ENCODE data around the gene CREB1.

Gene CREB1

DNA sequence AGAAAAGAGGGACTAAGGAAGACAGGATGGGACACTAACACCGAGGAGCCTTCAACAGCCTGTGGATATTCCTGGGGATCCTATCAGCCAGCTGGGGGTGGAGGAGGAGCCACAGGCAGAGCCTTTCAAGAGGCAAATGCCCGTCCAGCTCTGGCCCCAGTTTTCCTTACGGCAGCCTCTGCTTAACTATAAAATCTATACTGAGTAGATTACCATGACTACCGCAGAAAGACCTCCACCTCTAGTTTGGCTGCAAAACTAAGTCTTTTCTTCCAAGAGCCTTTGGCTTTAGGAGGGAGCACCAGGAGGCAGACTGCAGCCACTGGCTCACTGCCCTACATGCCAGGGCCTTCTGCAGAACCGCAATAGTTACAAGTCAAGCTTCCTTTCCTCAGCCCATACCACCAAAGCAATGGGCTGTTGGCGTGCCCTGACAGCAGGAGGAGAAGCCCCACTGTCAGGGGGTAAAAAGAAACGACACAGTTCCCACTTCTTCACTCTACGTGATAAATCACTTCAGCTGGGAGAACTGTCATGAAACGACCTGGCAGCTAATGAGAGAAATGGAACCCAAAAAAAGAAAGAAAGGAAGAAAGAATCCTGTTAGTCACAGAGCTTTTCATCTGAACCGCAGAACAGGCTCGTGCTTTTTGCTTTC lies 25.1 kb upstream of the CREB1 start:
- DNase-seq (ENCODE audit: low read depth): no peak

DNA sequence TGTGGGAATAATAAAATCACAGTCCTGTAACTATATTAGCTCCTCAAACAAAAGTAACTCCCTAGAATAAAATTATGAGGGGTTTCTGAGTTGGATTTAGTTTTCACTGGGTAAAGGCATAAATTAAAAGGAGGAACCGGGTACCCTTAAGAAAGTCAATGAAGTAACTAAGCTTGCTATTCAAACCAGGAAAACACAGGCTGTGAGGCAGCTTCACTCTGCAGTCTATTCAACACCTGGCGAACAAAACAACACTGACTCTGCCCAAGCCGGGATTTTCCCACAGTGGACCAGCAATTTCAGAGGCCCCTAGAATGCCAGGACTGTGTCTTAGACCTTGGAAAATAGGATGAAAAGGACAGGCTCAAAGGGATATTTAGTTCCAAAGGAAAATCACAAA lies 24.6 kb upstream of the CREB1 start:
- DNase-seq (ENCODE audit: low read depth): no peak

DNA sequence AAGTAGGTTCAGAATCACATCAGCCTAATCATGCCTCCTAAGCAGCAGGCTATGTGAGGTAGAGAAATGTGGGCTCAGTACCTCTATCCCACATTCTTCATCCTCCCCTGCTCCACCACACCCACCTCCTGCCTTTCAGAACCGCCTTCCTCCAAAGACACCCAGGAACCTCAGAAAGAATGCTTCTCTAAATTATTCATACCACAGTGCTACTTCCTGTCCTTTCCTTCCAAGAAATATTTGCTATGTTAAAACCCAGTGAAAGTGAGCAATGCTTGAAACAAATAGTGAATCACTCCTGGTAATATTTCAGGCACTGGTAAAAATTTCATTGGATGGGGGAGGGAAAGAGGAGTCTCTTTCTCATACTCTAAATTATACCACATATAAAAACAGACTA lies 24.0 kb upstream of the CREB1 start:
- DNase-seq (ENCODE audit: low read depth): no peak

DNA sequence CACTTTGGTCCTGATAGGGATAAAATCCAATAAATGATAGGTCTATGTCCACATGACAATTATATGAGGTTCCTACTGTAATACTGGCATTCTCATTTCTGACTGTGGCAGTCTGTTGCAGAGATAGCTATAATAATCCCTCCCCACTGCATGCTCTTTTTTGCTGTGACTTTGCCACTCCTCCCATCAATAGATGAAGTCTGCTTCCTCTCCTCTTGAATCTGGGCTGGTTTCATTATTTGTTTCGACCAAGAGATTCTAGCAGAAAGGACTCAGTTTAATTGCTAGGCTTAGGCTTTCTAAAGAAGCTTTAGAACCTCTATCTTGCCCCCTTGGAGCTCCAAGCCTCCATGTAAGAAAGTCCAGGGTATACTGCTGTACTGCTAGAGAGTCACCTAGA lies 23.3 kb upstream of the CREB1 start:
- DNase-seq (ENCODE audit: low read depth): no peak

DNA sequence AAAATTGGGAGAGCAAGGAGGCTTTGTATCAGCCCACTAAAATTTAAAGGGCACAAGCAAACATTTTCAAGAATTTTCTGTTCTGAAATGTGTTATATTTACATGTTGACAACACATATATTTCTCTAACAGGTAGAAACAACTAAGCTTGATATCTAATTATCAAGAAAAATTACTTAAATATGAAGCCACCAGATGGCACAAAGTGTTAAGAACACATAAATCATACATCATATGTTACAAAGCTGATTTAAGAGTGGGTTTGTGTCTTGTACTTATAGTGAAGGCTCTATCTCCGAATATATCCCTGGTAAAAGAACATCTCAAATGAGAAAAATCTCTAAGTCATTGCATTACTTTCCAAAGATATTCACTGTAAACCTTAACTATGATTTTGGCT lies 19.6 kb upstream of the CREB1 start:
- DNase-seq (ENCODE audit: low read depth): no peak

GRCh38 chr2:207511851-207512250 lies 17.9 kb upstream of the CREB1 start:
- no peak for DNase-seq (ENCODE audit: low read depth)

GRCh38 chr2:207512356-207512755 lies 17.4 kb upstream of the CREB1 start:
- no peak for DNase-seq (ENCODE audit: low read depth)

DNA sequence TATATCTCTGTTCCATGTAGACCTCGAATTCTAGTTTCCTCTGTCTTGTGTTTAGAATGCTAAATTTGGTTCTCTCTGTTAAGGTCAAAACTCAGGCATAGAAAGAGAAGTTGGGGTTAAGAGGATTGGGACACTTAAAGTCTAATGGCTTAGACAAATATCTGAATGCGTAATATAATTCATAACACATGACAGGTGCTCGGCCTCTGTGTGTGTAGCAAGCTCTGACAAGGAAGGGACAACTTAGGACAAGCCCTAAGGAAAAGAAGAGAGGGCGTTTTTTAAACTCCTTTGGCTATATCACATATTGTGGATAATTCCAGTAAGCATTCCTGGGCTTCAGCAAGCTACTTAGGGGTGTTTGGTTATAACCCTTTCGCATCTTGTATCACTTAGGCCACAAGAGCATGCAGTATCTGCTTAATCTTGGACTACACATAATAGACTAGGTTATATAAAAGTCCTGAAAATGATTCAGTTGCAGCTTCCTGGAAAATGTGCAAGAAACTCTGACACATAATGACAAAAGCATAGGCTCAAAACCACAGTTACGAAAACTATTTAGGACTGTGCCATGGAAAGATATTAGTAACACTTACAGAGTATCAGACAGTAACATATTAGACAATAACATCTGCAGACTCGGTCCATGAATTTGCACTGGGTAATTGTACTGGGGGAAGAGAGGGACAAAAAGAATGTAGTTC lies 16.1 kb upstream of the CREB1 start:
- DNase-seq (ENCODE audit: low read depth): no peak

DNA sequence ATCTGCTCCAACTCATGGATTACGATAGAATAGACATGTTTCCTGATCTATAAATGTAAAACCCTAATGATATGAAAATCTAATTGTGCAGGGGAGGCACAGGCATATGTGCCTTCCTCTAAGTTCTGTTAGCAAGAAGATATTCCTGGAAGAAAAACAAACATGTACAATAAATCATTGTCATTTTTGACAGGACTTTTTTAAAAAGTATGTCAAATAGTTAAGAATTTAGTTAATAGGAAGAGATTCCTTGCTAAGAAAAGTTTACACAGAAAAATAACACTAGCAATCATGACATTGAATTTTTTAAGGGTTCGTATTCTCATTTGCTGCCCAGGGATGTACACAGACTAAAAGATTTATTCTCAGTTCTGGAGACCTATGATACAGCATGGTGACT lies 15.3 kb upstream of the CREB1 start:
- DNase-seq (ENCODE audit: low read depth): no peak

- no peak for DNase-seq (ENCODE audit: low read depth)
Measured at GRCh38 chr2:207515671-207516070, 14.1 kb upstream of the CREB1 start.

DNA sequence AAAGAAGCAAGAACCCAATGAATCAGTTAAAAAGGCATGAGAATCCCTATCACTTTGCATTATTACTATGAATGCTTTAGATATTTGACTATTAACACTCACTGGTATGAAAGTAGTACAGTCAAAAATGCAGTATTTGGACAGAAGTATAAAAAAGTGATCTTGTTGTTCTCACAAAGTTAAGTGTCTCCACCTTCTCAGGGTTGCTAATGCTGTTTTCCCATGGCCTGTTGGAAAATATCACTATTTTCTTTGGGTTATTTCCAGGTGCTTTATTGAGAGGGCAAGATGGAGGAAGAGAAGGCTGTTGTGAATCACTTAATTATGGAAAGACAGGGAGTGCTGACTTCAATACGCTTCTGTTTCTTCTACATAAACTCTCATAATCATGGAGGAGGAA lies 13.6 kb upstream of the CREB1 start:
- DNase-seq (ENCODE audit: low read depth): no peak

GRCh38 chr2:207523005-207523404 lies 6.8 kb upstream of the CREB1 start:
- no peak for DNase-seq (ENCODE audit: low read depth)

DNA sequence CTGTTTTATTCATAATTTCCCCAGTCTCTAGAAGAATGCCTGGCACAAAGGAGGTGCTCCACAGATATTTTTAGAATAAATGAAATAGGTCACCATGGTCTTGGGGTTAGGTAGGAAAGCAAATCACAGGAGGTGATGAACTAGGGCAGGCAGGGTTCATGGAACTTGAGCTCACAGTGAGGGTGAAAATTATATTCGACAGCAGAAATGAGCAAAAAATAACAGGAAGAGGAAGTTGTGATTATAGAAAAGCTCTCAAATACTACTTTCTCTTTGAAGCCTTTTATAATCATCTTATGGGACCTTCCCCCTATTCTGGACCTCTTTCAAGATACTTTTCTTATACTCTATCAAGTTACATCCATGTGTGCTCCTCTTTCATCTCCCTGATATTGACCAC lies 4.5 kb upstream of the CREB1 start:
- no peak for DNase-seq (ENCODE audit: low read depth)

DNA sequence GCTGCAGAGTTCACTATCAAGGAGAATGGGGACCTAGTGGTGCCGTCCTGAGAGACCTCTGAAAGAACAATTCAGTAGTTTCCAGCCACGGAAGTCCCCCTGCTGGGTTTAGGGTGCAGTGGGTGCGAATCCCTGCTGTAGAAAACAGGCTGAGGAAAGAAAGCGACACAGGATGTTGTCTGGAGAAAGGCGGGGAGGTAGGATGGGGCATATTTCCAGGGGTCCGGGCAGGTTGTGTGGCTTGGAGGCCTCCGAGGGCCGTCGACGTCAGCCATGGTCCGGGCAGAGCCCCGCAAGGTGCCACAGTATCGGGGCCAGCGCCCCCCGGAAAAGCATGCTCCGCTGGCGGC lies 807 bp upstream of the CREB1 start:
- no peak for DNase-seq (ENCODE audit: low read depth)

- peak; percentile 37 for DNase-seq (ENCODE audit: low read depth)
Measured at GRCh38 chr2:207530160-207531031, 634 bp downstream of the CREB1 start.

DNA sequence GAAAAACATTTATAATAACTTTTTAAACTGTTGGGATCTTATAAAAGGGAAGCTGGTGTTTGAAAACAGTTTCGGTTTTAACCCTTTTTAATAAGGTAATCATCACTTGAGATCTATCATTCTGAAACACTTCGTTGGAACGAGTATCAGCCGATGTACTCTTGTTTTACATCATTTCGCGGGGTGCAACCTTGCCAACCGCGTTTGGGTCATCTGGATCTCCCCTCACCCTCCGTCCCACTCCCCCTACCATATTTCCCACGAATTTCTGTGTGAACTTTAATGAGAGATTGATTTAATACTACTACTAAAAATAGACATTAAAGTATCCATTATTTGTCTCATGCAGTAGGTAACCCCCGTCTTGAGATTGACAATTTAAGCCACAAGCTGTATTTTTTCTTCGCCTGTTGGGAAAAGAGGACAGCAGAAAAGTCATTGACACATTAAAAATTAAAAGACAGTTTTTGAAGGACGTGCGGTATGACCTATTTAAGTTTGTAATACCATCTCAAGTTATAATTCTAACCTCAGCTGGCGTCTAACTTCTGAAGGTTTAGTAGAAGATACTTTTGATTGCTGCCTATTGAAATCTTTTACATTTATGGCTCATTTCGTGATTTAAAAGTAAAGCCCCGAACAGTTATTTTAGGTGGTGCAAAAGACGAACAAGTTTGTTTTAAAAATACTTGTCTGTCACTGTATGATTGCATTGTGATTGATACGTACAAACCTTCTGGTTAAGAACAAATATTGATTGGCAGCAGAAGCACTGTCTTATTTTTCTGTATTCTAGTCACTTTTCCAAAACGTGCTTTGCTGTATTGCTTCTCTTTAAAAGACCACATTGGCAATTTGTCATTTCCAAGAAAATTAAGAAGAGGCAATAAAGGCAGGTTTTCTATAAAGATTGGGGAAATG lies 1.5 kb downstream of the CREB1 start:
- no peak for DNase-seq (ENCODE audit: low read depth)

- no peak for DNase-seq (ENCODE audit: low read depth)
Measured at GRCh38 chr2:207532676-207533075, 2.9 kb downstream of the CREB1 start.

DNA sequence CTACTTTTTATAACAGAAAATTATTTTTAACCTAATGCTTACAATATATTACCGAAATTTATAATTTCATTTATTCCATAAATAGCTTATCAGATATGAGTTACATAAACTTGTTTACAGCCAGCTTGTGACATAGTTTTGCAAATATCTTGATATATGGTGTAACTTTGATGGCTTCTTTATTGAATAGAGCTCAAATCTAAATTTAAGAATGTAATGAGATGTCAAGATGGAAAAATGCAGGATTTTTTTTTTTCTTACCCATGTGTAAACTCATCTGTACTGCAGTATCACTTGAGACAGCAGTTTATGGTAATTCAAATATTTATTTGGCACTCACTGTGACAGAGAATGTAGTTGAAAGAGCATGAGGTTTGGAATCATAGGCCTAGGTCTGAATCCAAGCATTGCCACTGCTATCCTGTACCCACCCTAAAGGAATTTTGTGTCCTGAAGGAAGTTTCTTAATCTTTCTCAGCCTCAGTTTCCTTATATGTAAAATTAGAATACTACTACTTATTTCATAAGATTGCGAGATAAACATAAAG lies 3.8 kb downstream of the CREB1 start:
- no peak for DNase-seq (ENCODE audit: low read depth)

- DNase-seq (ENCODE audit: low read depth): no peak
Measured at GRCh38 chr2:207534417-207534816, 4.7 kb downstream of the CREB1 start.

- no peak for DNase-seq (ENCODE audit: low read depth)
Measured at GRCh38 chr2:207539470-207539869, 9.7 kb downstream of the CREB1 start.

DNA sequence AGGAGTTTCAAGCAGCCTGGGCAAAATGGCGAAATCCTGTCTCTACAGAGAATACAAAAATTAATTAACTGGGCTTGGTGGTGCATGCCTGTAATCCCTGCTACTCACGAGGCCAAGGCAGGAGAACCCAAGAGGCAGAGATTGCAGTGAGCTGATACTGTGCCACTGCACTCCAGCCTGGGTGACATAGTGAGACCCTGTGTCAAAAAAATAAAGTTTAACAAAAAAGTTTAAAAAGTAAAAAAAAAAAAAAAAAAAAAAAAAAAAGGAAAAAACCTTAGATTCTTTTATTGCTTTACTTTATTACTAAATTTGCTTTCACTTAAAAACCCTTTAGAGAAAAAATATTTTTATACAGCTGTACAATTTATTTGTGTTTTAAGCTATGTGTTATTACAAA lies 10.7 kb downstream of the CREB1 start:
- DNase-seq (ENCODE audit: low read depth): no peak

DNA sequence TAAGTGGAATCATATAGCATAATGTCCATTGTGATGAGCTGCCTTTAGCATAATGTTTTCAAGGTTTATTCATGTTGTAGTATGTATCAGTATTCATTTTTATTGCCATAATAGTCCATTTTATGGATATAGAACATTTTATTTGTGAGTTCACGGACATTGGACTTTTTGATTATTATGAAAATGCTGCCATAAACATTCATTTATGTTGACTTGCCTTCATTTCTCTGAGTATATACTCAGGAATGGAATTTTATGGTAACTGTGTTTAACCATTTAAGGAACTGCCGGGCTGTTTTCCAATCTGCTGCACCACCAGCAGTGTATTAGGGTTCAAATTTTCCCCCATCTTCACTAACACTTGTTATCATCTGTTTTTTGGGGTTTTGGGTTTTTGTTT lies 12.2 kb downstream of the CREB1 start:
- no peak for DNase-seq (ENCODE audit: low read depth)

Measured in stimulated activated CD8-positive, alpha-beta memory T cell treated with anti-CD3 and anti-CD28 coated beads, Interleukin-12 subunit alpha, Interleukin-12 subunit beta, amount 100 ng/mL, for 4 hours (primary cell).